GM18508 (cell line): ENCODE measurements around the gene RBM33.
A peak's percentile ranks its signal among the peaks of the same experiment; 100 is the strongest.

Source experiments
- ATAC-seq: cut with Tn5 transposase; IDR thresholded peaks from one replicate; pipeline ENCODE4 v1.9.1; 2021; ENCODE audit warnings: moderate number of reproducible peaks; ENCODE audit not compliant: insufficient read depth, unreplicated experiment

RBM33 gene

DNA sequence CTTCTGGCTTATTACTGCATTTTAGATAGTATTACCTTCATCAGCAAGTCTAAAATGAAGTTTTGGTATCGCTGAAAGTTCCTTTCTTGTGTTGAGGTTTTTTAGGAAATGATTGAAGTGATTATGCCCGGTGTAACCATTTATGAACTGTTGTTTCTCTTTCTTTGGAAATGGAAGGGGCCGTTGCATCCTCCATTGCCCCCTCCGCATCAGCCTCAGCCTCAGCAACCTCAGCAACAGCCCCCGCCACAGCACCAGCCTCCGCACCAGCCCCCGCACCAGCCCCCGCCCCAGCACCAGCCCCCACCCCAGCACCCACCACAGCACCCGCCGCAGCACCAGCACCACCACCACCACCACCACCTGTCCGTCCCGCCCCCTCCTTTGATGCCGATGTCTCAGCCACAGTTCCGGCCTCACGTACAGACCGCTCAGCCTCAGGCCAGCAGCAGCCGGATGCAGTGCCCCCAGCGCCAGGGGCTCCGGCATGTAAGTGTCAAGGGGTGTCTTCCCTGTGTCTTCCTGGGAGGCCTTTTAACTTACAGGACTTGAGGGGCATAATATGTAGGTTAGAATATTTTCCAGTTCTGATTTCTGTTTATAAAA lies 95.2 kb downstream of the RBM33 start:
- no peak for ATAC-seq

- ATAC-seq: no peak
These were observed 96.6 kb downstream of the RBM33 start for GRCh38 chr7:155741082-155741481.

GRCh38 chr7:155741805-155742204 lies 97.3 kb downstream of the RBM33 start:
- ATAC-seq: no peak

GRCh38 chr7:155743177-155743576 lies 98.7 kb downstream of the RBM33 start:
- no peak for ATAC-seq

GRCh38 chr7:155744971-155745683 lies 100.7 kb downstream of the RBM33 start:
- no peak for ATAC-seq

- ATAC-seq: no peak
These were observed 101.3 kb downstream of the RBM33 start for GRCh38 chr7:155745737-155746136.

GRCh38 chr7:155746188-155746587 lies 101.7 kb downstream of the RBM33 start:
- peak; percentile 56 for ATAC-seq

- no peak for ATAC-seq
These were observed 102.7 kb downstream of the RBM33 start for GRCh38 chr7:155747209-155747608.

DNA sequence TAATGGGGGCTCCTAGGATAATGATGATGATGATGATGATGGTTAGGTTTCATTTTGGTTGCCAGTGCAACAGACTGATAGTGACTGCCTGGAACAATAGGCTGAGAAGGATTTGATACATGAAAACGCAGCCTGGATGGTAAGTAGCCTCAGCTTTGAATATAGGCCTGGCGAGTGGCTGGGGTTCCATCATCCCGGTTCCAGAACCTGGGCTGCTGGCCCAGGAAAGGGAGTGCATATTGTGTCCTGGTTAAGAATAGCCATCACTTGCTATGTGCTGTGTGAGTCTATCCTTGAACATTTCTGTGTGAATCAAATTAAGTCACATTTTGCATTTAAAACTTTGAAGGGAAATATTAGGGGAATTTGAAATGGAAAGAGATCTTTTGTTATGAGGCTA lies 105.1 kb downstream of the RBM33 start:
- ATAC-seq: no peak

- ATAC-seq: no peak
These were observed 106.0 kb downstream of the RBM33 start for GRCh38 chr7:155750255-155751125.

DNA sequence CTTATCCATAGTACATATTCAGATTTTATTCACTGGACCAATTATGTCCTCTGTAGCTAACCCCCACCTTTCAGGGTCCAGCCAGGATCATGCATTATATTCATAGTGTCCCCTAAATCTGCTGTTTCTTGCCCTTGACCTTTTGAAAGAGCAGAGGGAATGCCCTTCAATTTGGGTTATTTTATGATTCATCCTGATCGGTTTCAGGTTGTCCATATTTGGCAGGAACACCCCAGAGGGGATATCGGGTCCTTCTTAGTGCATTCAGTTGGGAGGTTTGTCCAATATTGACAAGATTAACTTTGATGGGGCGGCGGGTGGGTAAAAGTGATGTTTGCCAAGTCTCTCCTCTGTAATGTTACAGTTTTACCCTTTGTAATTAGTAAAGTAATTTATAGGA lies 106.9 kb downstream of the RBM33 start:
- ATAC-seq: no peak

GRCh38 chr7:155752756-155753445 lies 108.4 kb downstream of the RBM33 start:
- ATAC-seq: no peak

DNA sequence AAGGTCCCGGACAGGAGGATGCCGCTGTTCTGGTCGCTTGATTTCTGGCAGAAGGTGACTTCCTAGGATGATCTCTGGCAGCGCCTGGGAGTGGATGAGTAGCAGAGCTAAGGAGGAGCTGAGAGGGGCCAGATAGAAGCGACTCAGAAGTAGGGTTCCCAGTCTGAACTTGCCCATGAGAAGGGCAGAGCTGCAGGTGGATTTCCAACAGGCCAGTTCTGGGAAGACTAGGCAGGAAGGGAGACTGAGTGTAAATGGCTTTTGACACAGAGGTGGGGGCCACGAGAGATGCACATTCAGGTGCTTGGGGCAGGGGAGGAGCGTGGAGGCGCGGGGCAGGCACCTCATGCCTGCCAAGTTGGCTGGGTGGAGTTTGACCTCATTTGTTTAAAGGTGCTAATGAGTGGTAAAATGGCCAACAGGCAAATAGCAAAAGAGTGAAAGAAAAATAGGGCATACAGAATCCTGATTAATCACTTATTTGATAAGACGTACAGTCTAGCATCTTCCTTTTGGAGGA lies 109.0 kb downstream of the RBM33 start:
- ATAC-seq: no peak

- no peak for ATAC-seq
These were observed 109.7 kb downstream of the RBM33 start for GRCh38 chr7:155754165-155754564.

- no peak for ATAC-seq
These were observed 110.6 kb downstream of the RBM33 start for GRCh38 chr7:155755026-155755425.

DNA sequence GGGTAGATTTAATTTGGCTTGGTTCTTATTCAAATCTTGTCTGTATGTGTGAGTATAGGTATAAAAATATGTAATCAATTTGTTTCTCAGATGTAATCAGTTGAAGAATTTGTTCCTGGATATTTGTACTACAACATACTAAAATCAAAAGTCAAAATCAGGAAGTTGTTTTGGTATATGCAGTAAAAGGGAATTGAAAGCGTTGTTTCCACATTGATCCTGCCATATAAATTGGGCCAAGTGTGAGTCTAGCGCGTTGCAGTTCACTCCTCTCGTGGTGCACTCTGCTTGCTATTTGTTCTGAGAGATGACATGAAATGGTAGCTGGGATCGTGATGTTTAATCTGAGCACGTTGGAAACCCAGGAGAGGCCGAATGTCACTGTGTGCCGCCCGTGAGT lies 111.9 kb downstream of the RBM33 start:
- ATAC-seq: no peak

DNA sequence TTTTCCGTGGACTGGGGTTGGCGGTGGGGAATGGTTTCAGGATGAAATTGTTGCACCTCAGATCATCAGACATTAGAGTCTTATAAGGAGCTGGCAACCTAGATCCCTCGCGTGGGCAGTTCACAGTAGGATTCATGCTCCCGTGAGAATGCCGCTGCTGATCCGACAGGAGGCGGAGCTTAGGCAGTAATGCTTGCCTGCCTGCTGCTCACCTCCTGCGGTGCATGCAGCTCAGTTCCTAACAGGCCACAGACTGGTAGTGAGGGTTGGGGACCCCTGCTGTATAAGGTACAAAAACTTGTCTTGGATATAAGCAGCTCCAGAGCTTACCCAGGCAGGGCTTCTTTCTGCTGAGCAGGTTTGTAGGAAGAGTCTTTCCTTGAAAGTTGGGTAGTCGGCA lies 113.9 kb downstream of the RBM33 start:
- ATAC-seq: no peak

DNA sequence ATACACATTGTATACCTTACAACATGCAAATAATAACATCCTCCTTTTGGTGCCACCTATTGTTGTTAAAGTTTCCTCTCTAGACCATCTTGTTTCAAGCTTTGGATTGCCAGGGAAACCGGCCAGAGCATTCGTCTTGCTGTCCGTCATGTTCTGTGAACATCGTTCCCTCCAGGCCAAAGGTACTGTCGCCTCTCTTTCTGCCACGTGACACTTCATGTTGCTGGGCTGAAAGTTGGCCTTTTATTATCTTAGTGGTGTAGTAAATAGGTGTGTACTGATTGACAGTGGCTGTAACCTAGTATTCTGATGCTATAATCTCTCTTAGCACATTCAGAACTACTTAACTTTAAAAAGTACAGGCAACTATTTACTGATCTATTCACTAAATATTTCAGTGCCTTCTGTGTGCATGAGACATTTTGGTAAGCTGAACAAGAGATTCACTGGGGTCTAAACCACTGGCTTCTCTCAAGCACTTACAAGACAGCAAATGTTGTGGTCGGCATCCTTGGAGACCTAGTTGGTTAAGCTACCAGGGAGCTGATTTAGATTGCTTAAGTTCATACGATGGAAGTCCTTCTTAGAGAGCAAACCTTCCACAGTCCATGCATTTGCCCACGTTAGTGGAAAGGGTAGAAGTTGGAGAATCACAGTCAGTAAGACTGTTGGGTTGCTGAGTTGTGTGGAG lies 115.4 kb downstream of the RBM33 start:
- ATAC-seq: no peak

DNA sequence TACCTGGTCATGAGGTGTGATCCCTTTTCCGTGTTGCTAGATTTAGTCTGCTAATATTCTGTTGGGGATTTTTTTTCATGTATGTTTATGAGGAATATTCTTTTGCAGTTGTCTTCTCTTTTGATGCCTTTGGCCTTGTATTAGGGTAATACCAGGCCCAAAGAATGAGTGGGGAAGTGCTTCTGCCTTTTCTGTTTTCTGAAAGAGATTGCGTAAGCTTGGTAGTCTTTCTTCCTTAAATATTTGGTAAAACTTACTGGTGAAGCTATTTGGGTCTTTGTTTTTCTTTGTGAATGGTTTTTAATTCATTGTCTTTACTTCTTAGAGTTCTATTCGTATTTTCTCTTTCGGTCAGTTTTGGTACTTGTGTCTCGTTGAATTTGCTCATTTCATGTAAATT lies 116.7 kb downstream of the RBM33 start:
- ATAC-seq: no peak

DNA sequence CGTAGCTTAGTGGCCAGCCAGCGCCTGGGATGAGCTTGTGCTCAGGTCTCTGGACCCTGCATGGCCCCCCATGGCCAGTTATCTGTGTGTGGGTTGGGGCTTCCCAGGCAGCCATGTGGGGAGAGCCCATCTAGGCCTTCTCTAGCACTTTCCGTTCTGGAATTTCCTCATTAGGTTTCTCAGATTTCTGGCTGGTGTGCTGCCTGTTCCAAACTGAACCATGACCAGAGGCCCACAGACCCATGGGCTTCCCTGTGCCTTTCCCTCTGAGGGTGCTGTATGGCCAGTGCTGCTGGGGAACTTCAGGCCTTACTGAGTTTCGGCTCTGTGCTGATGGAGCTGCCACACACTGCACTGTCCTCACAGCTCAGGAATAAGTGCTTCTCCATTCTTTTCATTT lies 117.6 kb downstream of the RBM33 start:
- no peak for ATAC-seq
